Mucosa of stomach (tissue), 1 donor: ENCODE results near the gene DDI1.

Experiments used
- H3K27me3 ChIP-seq: one replicate; pipeline ENCODE4 v1.7.0; 2013; ENCODE audit warnings: mild to moderate bottlenecking, low read length; ENCODE audit not compliant: control insufficient read depth, insufficient read depth
- H3K36me3 ChIP-seq: one replicate; pipeline ENCODE4 v1.7.0; 2013; ENCODE audit warnings: low read length; ENCODE audit not compliant: control insufficient read depth, insufficient read depth
- H3K4me1 ChIP-seq: one replicate; pipeline ENCODE4 v1.7.0; 2013; ENCODE audit warnings: mild to moderate bottlenecking, low read length; ENCODE audit not compliant: control insufficient read depth, insufficient read depth
- H3K4me3 ChIP-seq: one replicate; pipeline ENCODE4 v1.7.0; 2013; ENCODE audit warnings: low read length
- H3K9ac ChIP-seq: one replicate; pipeline ENCODE4 v1.7.0; 2013; ENCODE audit warnings: mild to moderate bottlenecking, low read length, moderate library complexity
- H3K9me3 ChIP-seq: one replicate; pipeline ENCODE4 v1.7.0; 2013; ENCODE audit warnings: mild to moderate bottlenecking, low read length, moderate library complexity; ENCODE audit not compliant: control insufficient read depth
- donor health status: Pancreatic carcinoma.

DDI1 gene

DNA sequence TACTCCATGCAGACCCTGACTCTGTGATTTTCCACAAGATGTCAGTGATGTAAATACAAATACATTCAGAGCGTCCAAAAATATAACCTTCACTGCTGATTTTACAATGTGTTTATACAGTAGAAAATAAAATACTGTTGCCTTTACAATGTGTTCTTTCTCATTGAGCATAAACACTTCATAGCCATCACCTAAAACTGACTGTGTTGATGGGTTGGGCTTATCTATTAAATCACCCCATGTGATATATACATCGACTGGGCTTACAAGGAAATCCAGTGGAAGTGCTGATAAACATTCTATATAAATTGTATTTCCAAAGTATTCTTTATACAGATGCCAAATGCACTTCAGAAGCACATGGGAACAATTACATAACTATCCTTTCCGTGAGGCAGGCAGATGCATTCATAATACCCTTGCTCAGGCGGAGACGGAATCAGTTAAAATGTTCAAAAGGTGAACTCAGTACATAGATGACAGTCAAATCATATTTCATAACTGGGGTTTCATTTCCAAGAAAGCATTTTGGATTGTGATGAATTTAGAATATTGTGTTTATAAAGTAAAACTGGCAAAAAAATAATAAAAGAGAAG lies 27.7 kb downstream of the DDI1 start:
- Histone ChIP-seq H3K36me3 (no peaks in the 10 kb centered on the region), H3K4me3 (no peak overlapping the region), H3K27me3 (no peaks in the 10 kb centered on the region), H3K4me1 (no peaks in the 10 kb centered on the region), H3K9me3 (no peaks in the 10 kb centered on the region), H3K9ac (no peak overlapping the region)

DNA sequence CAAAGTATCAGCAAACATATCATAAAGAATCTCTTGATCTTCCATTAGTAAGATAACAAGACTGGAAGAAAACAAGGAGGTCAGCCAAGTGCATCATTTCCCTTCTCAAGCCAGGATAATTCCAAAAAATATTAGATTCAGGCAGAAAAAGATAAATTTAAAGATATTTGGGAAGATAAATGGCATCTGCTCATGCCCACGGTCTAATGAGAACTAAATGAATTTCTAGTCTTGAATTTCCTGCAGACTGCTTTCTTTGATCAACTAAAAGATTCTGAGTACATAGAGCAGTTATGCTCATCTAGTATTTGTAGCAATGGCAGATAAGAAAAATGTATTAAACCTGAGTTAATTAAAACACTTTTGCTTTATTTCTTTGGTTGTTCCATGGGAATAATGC lies 31.1 kb downstream of the DDI1 start:
- Histone ChIP-seq H3K27me3 (no peaks in the 10 kb centered on the region), H3K4me1 (no peaks in the 10 kb centered on the region), H3K36me3 (no peaks in the 10 kb centered on the region), H3K4me3 (no peak overlapping the region), H3K9ac (no peak overlapping the region), H3K9me3 (no peaks in the 10 kb centered on the region)

DNA sequence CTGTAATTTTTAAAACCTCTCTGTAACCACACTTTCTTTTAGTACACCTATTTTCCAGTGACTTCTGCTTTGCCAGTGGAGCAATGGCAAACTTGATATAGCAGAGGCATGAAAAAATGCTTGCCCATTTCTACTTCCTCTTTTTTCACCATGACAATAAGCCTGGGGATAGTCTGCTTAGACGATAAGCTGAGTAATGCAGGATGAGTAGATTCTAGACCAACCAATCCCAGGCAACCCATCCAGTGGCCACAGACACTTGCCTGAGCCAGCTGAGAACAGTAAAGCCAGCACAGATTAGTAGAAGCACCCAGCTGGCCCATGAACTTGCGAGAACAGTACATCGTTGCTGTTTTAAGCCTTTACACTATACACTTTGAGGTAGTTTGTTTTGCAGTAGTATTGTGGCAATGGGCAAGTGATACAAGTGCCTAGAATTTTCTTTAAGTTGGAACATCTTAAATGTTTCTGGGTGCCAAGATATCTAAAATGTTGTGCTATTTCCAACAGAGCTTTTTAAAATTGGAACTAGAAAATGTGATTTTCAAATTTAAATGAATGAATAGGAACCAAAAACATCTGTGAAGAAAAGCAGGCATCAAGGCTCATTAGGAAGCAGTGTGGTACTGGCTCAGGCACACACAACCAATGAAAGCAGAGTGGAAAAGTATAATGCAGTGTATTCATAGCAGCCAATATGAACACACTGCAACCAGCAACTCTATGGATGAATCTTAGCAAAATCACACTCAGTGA lies 37.7 kb downstream of the DDI1 start:
- Histone ChIP-seq H3K4me3 (no peak overlapping the region), H3K9me3 (no peaks in the 10 kb centered on the region), H3K9ac (no peak overlapping the region), H3K4me1 (no peaks in the 10 kb centered on the region), H3K36me3 (no peaks in the 10 kb centered on the region), H3K27me3 (no peaks in the 10 kb centered on the region)

- Histone ChIP-seq H3K36me3 (no peaks in the 10 kb centered on the region), H3K4me1 (no peaks in the 10 kb centered on the region), H3K9ac (no peak overlapping the region), H3K4me3 (no peak overlapping the region), H3K9me3 (no peaks in the 10 kb centered on the region), H3K27me3 (no peaks in the 10 kb centered on the region)
Measured at GRCh38 chr11:104075091-104075490, 38.7 kb downstream of the DDI1 start.

GRCh38 chr11:104075706-104076105 lies 39.3 kb downstream of the DDI1 start:
- no peaks in the 10 kb centered on the region for H3K4me1 ChIP-seq
- no peak overlapping the region for H3K9ac ChIP-seq
- no peak overlapping the region for H3K4me3 ChIP-seq
- H3K36me3 ChIP-seq = no peaks in the 10 kb centered on the region
- no peaks in the 10 kb centered on the region for H3K9me3 ChIP-seq
- no peaks in the 10 kb centered on the region for H3K27me3 ChIP-seq

GRCh38 chr11:104076455-104076854 lies 40.0 kb downstream of the DDI1 start:
- no peak overlapping the region for H3K9ac ChIP-seq
- H3K36me3 ChIP-seq = no peaks in the 10 kb centered on the region
- H3K9me3 ChIP-seq = no peaks in the 10 kb centered on the region
- H3K27me3 ChIP-seq = no peaks in the 10 kb centered on the region
- H3K4me3 ChIP-seq = no peak overlapping the region
- H3K4me1 ChIP-seq = no peaks in the 10 kb centered on the region

DNA sequence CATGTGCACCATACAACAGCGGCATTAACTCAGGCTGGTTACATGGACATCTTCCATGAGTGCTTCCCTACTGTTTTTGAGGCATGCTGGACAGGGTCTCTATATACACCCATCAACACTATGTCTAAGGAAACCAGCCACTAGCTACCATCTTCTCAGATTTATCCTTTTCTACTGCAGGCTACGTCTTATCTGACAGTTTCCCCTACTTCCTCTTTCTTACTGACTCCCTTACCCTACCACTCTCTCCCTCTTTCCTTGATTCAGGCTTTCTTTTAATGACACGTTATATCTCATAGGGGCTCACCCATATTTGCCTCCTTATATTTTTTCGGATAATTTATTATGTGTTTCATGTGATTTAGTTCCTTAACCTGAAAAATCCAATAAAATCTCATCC lies 41.8 kb downstream of the DDI1 start:
- Histone ChIP-seq H3K9me3 (no peaks in the 10 kb centered on the region), H3K27me3 (no peaks in the 10 kb centered on the region), H3K4me3 (no peak overlapping the region), H3K4me1 (no peaks in the 10 kb centered on the region), H3K9ac (no peak overlapping the region), H3K36me3 (no peaks in the 10 kb centered on the region)

- H3K4me3 ChIP-seq = no peak overlapping the region
- no peaks in the 10 kb centered on the region for H3K4me1 ChIP-seq
- H3K36me3 ChIP-seq = no peaks in the 10 kb centered on the region
- H3K27me3 ChIP-seq = no peaks in the 10 kb centered on the region
- no peak overlapping the region for H3K9ac ChIP-seq
- H3K9me3 ChIP-seq = no peaks in the 10 kb centered on the region
Measured at GRCh38 chr11:104078995-104079394, 42.6 kb downstream of the DDI1 start.

- Histone ChIP-seq H3K27me3 (no peaks in the 10 kb centered on the region), H3K4me3 (no peak overlapping the region), H3K36me3 (no peaks in the 10 kb centered on the region), H3K4me1 (no peaks in the 10 kb centered on the region), H3K9me3 (no peaks in the 10 kb centered on the region), H3K9ac (no peak overlapping the region)
Measured at GRCh38 chr11:104086621-104087020, 50.2 kb downstream of the DDI1 start.
